ENCODE results near the gene OR11H6.
"Not testable (repeated sequence)": the region's sequence is repeated elsewhere in the genome, so short reads cannot be mapped to it uniquely, and the experiment has no call there.

OR11H6 gene

GRCh38 chr14:20247646-20248246 is 24.2 kb downstream of the OR11H6 start:
- Histone ChIP-seq H3K27me3 (ENCODE audit: control insufficient read depth in 1 of 2, insufficient read depth in 2 of 2, low read length in 2 of 2) (no peaks in the 10 kb centered on the region), H3K36me3 (ENCODE audit: control insufficient read depth in 1 of 2, insufficient read depth in 2 of 2, low read length in 2 of 2) (no peaks in the 10 kb centered on the region), H3K4me1 (ENCODE audit: control insufficient read depth in 1 of 2, insufficient read depth in 2 of 2, low read length in 2 of 2) (no peaks in the 10 kb centered on the region), H3K9me3 (ENCODE audit: control insufficient read depth in 1 of 2, low read length in 2 of 2) (peaks cover 2 to 6% of the 10 kb centered on the region in 2 donors), H3K27ac (ENCODE audit: low read depth, low read length) (no peak overlapping the region), H3K4me3 (ENCODE audit: low read depth in 1 of 2, low read length in 2 of 2) (no peak overlapping the region), H3K9ac (ENCODE audit: low read depth in 1 of 2, low read length in 2 of 2) (no peak overlapping the region)

DNA sequence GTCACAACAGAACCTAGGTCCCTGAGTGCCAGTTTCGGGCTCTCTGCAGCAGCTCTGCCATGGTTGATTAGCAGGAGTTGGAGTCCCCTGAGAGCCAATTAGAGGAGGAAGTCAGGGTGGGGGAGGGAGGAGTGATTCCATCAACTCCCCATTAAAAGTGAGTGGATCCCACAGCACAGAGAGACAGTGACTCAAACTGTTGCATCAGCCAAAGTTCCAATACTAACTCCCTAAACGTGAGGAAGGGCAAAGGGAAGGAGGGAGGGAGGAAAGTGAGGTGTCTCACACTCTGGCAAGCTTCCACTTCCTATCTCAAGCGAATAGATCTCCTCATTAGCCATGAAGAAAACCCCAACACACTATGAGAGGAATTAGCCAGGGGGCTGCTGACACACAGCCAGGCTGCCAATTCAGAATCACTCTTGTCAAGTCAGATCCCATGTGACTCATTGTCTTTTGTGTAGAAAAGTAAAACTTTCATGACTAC is 39.2 kb downstream of the OR11H6 start:
- H3K4me1 ChIP-seq (ENCODE audit: control insufficient read depth in 1 of 2, insufficient read depth in 2 of 2, low read length in 2 of 2), result no peaks in the 10 kb centered on the region
- no peak overlapping the region for H3K9ac ChIP-seq (ENCODE audit: low read depth in 1 of 2, low read length in 2 of 2)
- no peaks in the 10 kb centered on the region for H3K9me3 ChIP-seq (ENCODE audit: control insufficient read depth in 1 of 2, low read length in 2 of 2)
- H3K36me3 ChIP-seq (ENCODE audit: control insufficient read depth in 1 of 2, insufficient read depth in 2 of 2, low read length in 2 of 2), result no peaks in the 10 kb centered on the region
- H3K4me3 ChIP-seq (ENCODE audit: low read depth in 1 of 2, low read length in 2 of 2), result no peak overlapping the region
- no peaks in the 10 kb centered on the region for H3K27me3 ChIP-seq (ENCODE audit: control insufficient read depth in 1 of 2, insufficient read depth in 2 of 2, low read length in 2 of 2)
- H3K27ac ChIP-seq (ENCODE audit: low read depth, low read length), result no peak overlapping the region

GRCh38 chr14:20264361-20264760 is 40.9 kb downstream of the OR11H6 start:
- H3K36me3 ChIP-seq (ENCODE audit: control insufficient read depth in 1 of 2, insufficient read depth in 2 of 2, low read length in 2 of 2); H3K9ac ChIP-seq (ENCODE audit: low read depth in 1 of 2, low read length in 2 of 2); H3K4me3 ChIP-seq (ENCODE audit: low read depth in 1 of 2, low read length in 2 of 2); H3K4me1 ChIP-seq (ENCODE audit: control insufficient read depth in 1 of 2, insufficient read depth in 2 of 2, low read length in 2 of 2); H3K9me3 ChIP-seq (ENCODE audit: control insufficient read depth in 1 of 2, low read length in 2 of 2); H3K27me3 ChIP-seq (ENCODE audit: control insufficient read depth in 1 of 2, insufficient read depth in 2 of 2, low read length in 2 of 2); H3K27ac ChIP-seq (ENCODE audit: low read depth, low read length): not testable (repeated sequence)

DNA sequence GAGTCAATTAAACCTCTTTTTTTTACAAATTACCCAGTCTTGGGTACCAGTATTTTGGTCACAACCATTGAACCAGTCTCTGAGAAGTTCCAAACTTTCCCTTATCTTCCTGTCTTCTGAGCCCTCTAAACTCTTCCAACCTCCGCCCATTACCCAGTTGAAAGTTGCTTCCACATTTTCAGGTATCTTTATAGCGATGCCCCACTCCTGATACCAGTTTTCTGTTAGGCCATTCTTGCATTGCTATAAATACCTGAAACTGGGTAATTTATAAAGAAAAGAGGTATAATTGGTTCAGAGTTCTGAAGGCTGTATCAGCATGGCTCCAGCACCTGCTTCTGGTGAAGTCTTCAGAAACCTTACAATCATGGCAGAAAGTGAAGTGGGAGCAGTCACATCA is 50.6 kb downstream of the OR11H6 start:
- H3K4me1 ChIP-seq (ENCODE audit: control insufficient read depth in 1 of 2, insufficient read depth in 2 of 2, low read length in 2 of 2), result no peaks in the 10 kb centered on the region
- peaks cover 0 to 4% of the 10 kb centered on the region in 2 donors for H3K36me3 ChIP-seq (ENCODE audit: control insufficient read depth in 1 of 2, insufficient read depth in 2 of 2, low read length in 2 of 2)
- peaks cover 11 to 30% of the 10 kb centered on the region in 2 donors for H3K9me3 ChIP-seq (ENCODE audit: control insufficient read depth in 1 of 2, low read length in 2 of 2)
- H3K4me3 ChIP-seq (ENCODE audit: low read depth in 1 of 2, low read length in 2 of 2), result no peak overlapping the region
- H3K27ac ChIP-seq (ENCODE audit: low read depth, low read length), result no peak overlapping the region
- H3K27me3 ChIP-seq (ENCODE audit: control insufficient read depth in 1 of 2, insufficient read depth in 2 of 2, low read length in 2 of 2), result no peaks in the 10 kb centered on the region
- no peak overlapping the region for H3K9ac ChIP-seq (ENCODE audit: low read depth in 1 of 2, low read length in 2 of 2)
